Measurements from ENCODE around the gene LIN7B.

The LIN7B gene

GRCh38 chr19:49167857-49168409 is 53.8 kb downstream of the LIN7B start:
- Histone ChIP-seq H3K9ac (ENCODE audit: insufficient read length, low read depth) (no peak overlapping the region), H3K36me3 (ENCODE audit: insufficient read depth, insufficient read length, low read length) (no peaks in the 10 kb centered on the region), H3K9me3 (ENCODE audit: insufficient read depth, low read length) (no peaks in the 10 kb centered on the region), H3K4me1 (ENCODE audit: insufficient read depth, insufficient read length) (peaks cover 8% of the 10 kb centered on the region), H3K4me3 (ENCODE audit: insufficient read length, low read depth) (no peak overlapping the region), H3K27me3 (ENCODE audit: insufficient read depth, insufficient read length) (no peaks in the 10 kb centered on the region)
- TF ChIP-seq YY1 (IDR thresholded peaks at IDR 0.05; ENCODE audit: insufficient read depth, insufficient read length) (no peak), ZNF274 (IDR thresholded peaks at IDR 0.05; ENCODE audit: low read depth, low read length) (no peak), SUZ12 (IDR thresholded peaks at IDR 0.05; ENCODE audit: extremely low read depth, insufficient read depth, insufficient read length) (no peak)
- no peak for DNase-seq (ENCODE audit: low read depth, low spot score)

Measured in NT2/D1 (cell line).